OCI-LY3 (cell line): ENCODE measurements around the gene VAMP8.

Source experiments
- H2AFZ ChIP-seq: fragments of 200-600, 300-600 bp; shearing (Covaris generic); 2 replicates; pipeline ENCODE4 v1.6.0; 2014; ENCODE audit warnings: antibody characterized with exemption, low read depth, low read length
- H3K27ac ChIP-seq: fragments of 200-600, 300-600 bp; sonication (generic); 2 replicates; pipeline ENCODE4 v1.5.1; 2014; ENCODE audit warnings: mild to moderate bottlenecking, low read length, moderate library complexity, mixed read lengths
- H3K27me3 ChIP-seq: fragments of 200-600, 300-600 bp; sonication (generic); 2 replicates; pipeline ENCODE4 v1.6.1; 2014; ENCODE audit warnings: low read depth, low read length, mixed read lengths
- H3K36me3 ChIP-seq: fragments of 200-600, 300-600 bp; sonication (generic); replicated peaks from 2 replicates; pipeline ENCODE3; 2014; ENCODE audit warnings: low read depth, low read length, mixed read lengths
- H3K4me1 ChIP-seq: fragments of 300-600, 200-600 bp; sonication (generic); 2 replicates; pipeline ENCODE4 v1.6.1; 2014; ENCODE audit warnings: low read length, mixed read lengths
- H3K4me2 ChIP-seq: fragments of 200-600, 300-600 bp; sonication (generic); 2 replicates; pipeline ENCODE4 v1.6.1; 2014; ENCODE audit warnings: low read length, mixed read lengths
- H3K4me3 ChIP-seq: fragments of 300-600, 200-600 bp; sonication (generic); 2 replicates; pipeline ENCODE4 v1.5.1; 2014; ENCODE audit warnings: antibody characterized with exemption, mild to moderate bottlenecking, low read length, moderate library complexity
- H3K79me2 ChIP-seq: fragments of 300-600, 200-600 bp; shearing (Covaris generic); 2 replicates; pipeline ENCODE4 v1.6.1; 2014; ENCODE audit warnings: mild to moderate bottlenecking, low read length, mixed read lengths
- H3K9ac ChIP-seq: fragments of 300-600, 200-600 bp; shearing (Covaris generic); 2 replicates; pipeline ENCODE4 v1.6.0; 2014; ENCODE audit warnings: mild to moderate bottlenecking, low read length, moderate library complexity
- H3K9me3 ChIP-seq: fragments of 200-600, 300-600 bp; shearing (Covaris generic); 2 replicates; pipeline ENCODE4 v1.6.1; 2014; ENCODE audit warnings: low read length, mixed read lengths; ENCODE audit not compliant: insufficient read depth
- H4K20me1 ChIP-seq: fragments of 200-600, 300-600 bp; sonication (generic); 2 replicates; pipeline ENCODE4 v1.6.1; 2016; ENCODE audit warnings: low read length, mixed read lengths; ENCODE audit not compliant: insufficient read depth
- CTCF ChIP-seq: fragments of 200-600, 300-600 bp; sonication (generic); IDR thresholded peaks from 2 replicates; pipeline ENCODE4 v1.5.1; 2014; ENCODE audit warnings: antibody characterized with exemption, low read length, low read depth
- EZH2phosphoT487 ChIP-seq: fragments of 200-600 bp; shearing (Covaris generic); IDR thresholded peaks from 2 replicates; pipeline ENCODE4 v1.6.1; 2018; ENCODE audit warnings: antibody characterized with exemption, mixed run types, low read depth

Gene VAMP8

GRCh38 chr2:85547089-85547858, 30.1 kb upstream of the VAMP8 start:
- no peaks in the 10 kb centered on the region for H3K9me3 ChIP-seq
- H3K36me3 ChIP-seq = peaks cover 51% of the 10 kb centered on the region
- no peak overlapping the region for H3K27ac ChIP-seq
- H3K4me3 ChIP-seq = no peak overlapping the region
- H3K4me1 ChIP-seq = no peaks in the 10 kb centered on the region
- H3K27me3 ChIP-seq = no peaks in the 10 kb centered on the region
- no peak overlapping the region for H3K9ac ChIP-seq
- TF ChIP-seq EZH2phosphoT487 (no peak), CTCF (no peak)
- peaks cover 13% of the 10 kb centered on the region; the same call in 1 of the 2 replicates for H4K20me1 ChIP-seq
- no peak overlapping the region for H3K4me2 ChIP-seq
- no peak overlapping the region for H2AFZ ChIP-seq
- peaks cover 10% of the 10 kb centered on the region for H3K79me2 ChIP-seq

DNA sequence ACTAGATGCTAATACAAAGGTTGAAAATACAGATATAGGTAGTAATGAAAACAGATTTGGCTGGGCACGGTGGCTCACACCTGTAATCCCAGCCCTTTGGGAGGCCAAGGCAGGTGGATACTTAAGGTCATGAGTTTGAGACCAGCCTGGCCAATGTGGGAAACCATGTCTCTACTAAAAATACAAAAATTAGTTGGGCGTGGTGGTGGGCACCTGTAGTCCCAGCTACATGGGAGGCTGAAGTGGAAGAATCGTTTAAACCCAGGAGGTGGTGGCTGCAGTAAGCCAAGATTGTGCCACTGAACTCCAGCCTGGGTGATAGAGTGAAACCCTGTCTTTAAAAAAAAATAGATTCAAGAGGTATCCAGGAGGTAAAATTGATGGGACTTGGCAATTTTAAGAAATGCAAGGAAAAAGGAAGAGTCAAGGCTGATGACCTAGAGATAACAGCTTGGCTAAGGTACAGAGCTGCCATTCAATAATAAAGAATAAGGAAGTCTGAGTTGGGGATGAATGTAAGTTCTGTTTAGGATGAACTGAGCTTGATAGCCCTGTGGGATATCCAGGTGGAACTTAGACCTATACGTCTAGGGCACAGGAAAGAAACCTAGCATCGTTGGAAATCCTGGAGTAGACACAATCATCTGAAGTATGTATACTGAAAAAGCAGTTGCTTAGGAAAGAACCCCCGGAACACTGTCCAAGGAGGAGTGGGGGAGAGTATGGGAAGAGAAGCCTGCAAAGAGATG, 29.4 kb upstream of the VAMP8 start:
- Histone ChIP-seq H3K9me3 (no peaks in the 10 kb centered on the region), H4K20me1 (0 out of 2 replicates have a peak, but pooled peaks cover 5% of the 10 kb centered on the region), H3K27ac (no peak overlapping the region), H3K4me2 (no peak overlapping the region), H3K79me2 (peaks cover 2% of the 10 kb centered on the region), H3K4me3 (no peak overlapping the region), H3K9ac (no peak overlapping the region), H3K36me3 (peaks cover 50% of the 10 kb centered on the region), H3K4me1 (no peaks in the 10 kb centered on the region), H3K27me3 (no peaks in the 10 kb centered on the region), H2AFZ (no peak overlapping the region)
- no peak for TF ChIP-seq EZH2phosphoT487
- TF ChIP-seq CTCF = no peak

GRCh38 chr2:85548608-85548900, 28.8 kb upstream of the VAMP8 start:
- Histone ChIP-seq H3K27ac (no peak overlapping the region), H3K36me3 (peaks cover 48% of the 10 kb centered on the region), H4K20me1 (0 out of 2 replicates have a peak, but pooled peaks cover 3% of the 10 kb centered on the region)

More at GRCh38 chr2:85548608-85548900, 28.8 kb upstream of the VAMP8 start:
- TF ChIP-seq CTCF (no peak), EZH2phosphoT487 (no peak)
- Histone ChIP-seq H3K27me3 (no peaks in the 10 kb centered on the region), H3K79me2 (no peaks in the 10 kb centered on the region), H3K4me1 (no peaks in the 10 kb centered on the region), H3K4me3 (no peak overlapping the region), H3K9ac (no peak overlapping the region), H2AFZ (no peak overlapping the region), H3K9me3 (no peaks in the 10 kb centered on the region), H3K4me2 (no peak overlapping the region)
